GM13976 (cell line): ENCODE results near the gene SPAG6.

Experiments used
- DNase-seq: peaks from one replicate; pipeline ENCODE4 v3.0.0; 2012; ENCODE audit warnings: low spot score
- CTCF ChIP-seq: IDR thresholded peaks from 2 replicates; pipeline ENCODE4 v1.5.1; 2012; ENCODE audit warnings: borderline replicate concordance, mild to moderate bottlenecking; ENCODE audit not compliant: insufficient read depth; ENCODE audit errors: extremely low read depth, missing control alignments, control extremely low read depth
- in situ Hi-C: fragments of 300-500 bp; cut with MboI; formaldehyde crosslinking; loops from one replicate; pipeline ENCODE4 v1.12.0; 2022; ENCODE audit warnings: low sequenced_read_pairs, mixed read lengths, inconsistent platforms; ENCODE audit not compliant: unreplicated experiment

The SPAG6 gene

GRCh38 chr10:22429981-22430421 lies 84.7 kb downstream of the SPAG6 start:
- in situ Hi-C loops, result loop anchor here (25.0 kb wide), 1 partner anchor 418 kb away; the partner anchor contains the start of gene DNAJC1
- no peak for TF ChIP-seq CTCF
- DNase-seq, result no peak

- no peak for TF ChIP-seq CTCF
- in situ Hi-C loops, result loop anchor here (25.0 kb wide), 1 partner anchor 422 kb away; the partner anchor contains the start of gene DNAJC1
- DNase-seq, result no peak
These were observed 88.6 kb downstream of the SPAG6 start for GRCh38 chr10:22433875-22434274.

GRCh38 chr10:22434521-22434920 lies 89.2 kb downstream of the SPAG6 start:
- no peak for DNase-seq
- no peak for TF ChIP-seq CTCF
- in situ Hi-C loops, result loop anchor here (25.0 kb wide), 1 partner anchor 422 kb away; the partner anchor contains the start of gene DNAJC1

GRCh38 chr10:22435650-22436049 lies 90.4 kb downstream of the SPAG6 start:
- TF ChIP-seq CTCF, result no peak
- in situ Hi-C loops, result loop anchor here (25.0 kb wide), 1 partner anchor 423 kb away; the partner anchor contains the start of gene DNAJC1
- DNase-seq, result no peak

GRCh38 chr10:22436526-22436892 lies 91.2 kb downstream of the SPAG6 start:
- in situ Hi-C loops, result loop anchor here (25.0 kb wide), 1 partner anchor 424 kb away; the partner anchor contains the start of gene DNAJC1
- DNase-seq, result no peak
- TF ChIP-seq CTCF, result no peak

GRCh38 chr10:22436893-22437619 lies 91.8 kb downstream of the SPAG6 start:
- TF ChIP-seq CTCF, result no peak
- in situ Hi-C loops, result loop anchor here (25.0 kb wide), 1 partner anchor 425 kb away; the partner anchor contains the start of gene DNAJC1
- DNase-seq, result peak; percentile 84
